Uterus (tissue), 4 donors: ENCODE measurements around the gene ZNF433. TPM values are rescaled to one million over a fixed set of nuclear protein-coding genes. Genes with fewer than 3 reads are reported as not detected.

Experiments used
- DNase-seq, 2 donors: peaks; one replicate each; pipeline ENCODE4 v3.0.0-alpha.2; 2019 to 2020
- H3K27ac ChIP-seq, 2 donors: fragments of 200-600 bp; sonication (generic); 1 replicate in 1 of 2; 2 replicates in 1 of 2; pipeline ENCODE4 v1.5.1; 2016 to 2018
- H3K27me3 ChIP-seq, 2 donors: fragments of 200-600 bp; sonication (generic); one replicate each; pipeline ENCODE4 v1.5.1; 2018 to 2019; ENCODE audit warnings: control low read depth in 1 of 2
- H3K36me3 ChIP-seq, 2 donors: fragments of 200-600 bp; sonication (generic); one replicate each; pipeline ENCODE4 v1.5.1; 2019; ENCODE audit warnings: control low read depth in 1 of 2
- H3K4me1 ChIP-seq, 2 donors: fragments of 200-600 bp; sonication (generic); one replicate each; pipeline ENCODE4 v1.5.1; 2018 to 2019; ENCODE audit warnings: control low read depth in 1 of 2
- H3K4me3 ChIP-seq, 2 donors: fragments of 200-600 bp; sonication (generic); 1 replicate in 1 of 2; 2 replicates in 1 of 2; pipeline ENCODE4 v1.5.1; 2018 to 2019; ENCODE audit warnings: mild to moderate bottlenecking in 1 of 2
- H3K9me3 ChIP-seq, 2 donors: fragments of 200-600 bp; sonication (generic); one replicate each; pipeline ENCODE4 v1.5.1; 2019; ENCODE audit warnings: control low read depth in 1 of 2
- POLR2A ChIP-seq, 2 donors: fragments of 450-650 bp; IDR thresholded peaks; one replicate each; pipeline ENCODE4 v1.6.1; 2016; ENCODE audit warnings: antibody characterized with exemption in 2 of 2, mild to moderate bottlenecking in 1 of 2, moderate library complexity in 1 of 2
- intact Hi-C: fragments of 100-400 bp; cut with DNase I; formaldehyde crosslinking; loops from one replicate; pipeline ENCODE4 v1.15.1; 2023; ENCODE audit warnings: low total_unique reads
- total RNA-seq, 4 donors: library from RNA; depleted of rRNA in 3 of 4; stranded (reverse); fragments of >200 nt in 3 of 4; gene quantifications; one replicate each; pipeline versions ENCODE4 v1.1.0 to v1.2.4, GENCODE V29; 2014 to 2023
- TF ChIP-seq, protein P1 (sequence below), 4 experiments: fragments of 200-600 bp in 2 of 4; fragments of 450-650 bp in 2 of 4; sonication (generic) in 2 of 4; IDR thresholded peaks; one replicate each; pipeline ENCODE4 v1.5.1; 2016 to 2019; ENCODE audit warnings: antibody characterized with exemption in 4 of 4, mild to moderate bottlenecking in 2 of 4, moderate library complexity in 1 of 4
- donor health status: DM: yes; HTN: yes; CAD: no.

The ZNF433 gene
- total RNA-seq, 4 donors from 2014 or later, result 1.5 to 13.5 (median 7.5) TPM

DNA sequence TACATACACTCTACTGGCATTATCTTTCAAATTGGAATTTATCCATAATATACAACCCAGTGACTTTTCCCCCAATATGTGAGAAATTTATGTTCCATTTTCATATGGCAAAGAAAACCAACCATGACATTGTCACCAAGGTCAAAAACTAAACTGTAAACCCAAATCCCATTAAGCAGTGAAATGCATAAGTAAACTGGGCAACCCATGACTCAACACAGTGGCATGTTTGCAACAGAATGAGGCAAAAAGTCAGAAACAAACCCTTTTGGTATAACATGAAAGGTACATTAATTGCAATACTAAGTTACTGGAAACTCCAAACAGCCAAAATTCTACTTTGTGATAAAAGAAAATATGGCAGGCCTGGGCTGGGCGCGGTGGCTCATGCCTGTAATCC lies 12.4 kb upstream of the ZNF433 start:
- intact Hi-C loops, result no loop called here
- no peak overlapping the region for H3K27ac ChIP-seq

DNA sequence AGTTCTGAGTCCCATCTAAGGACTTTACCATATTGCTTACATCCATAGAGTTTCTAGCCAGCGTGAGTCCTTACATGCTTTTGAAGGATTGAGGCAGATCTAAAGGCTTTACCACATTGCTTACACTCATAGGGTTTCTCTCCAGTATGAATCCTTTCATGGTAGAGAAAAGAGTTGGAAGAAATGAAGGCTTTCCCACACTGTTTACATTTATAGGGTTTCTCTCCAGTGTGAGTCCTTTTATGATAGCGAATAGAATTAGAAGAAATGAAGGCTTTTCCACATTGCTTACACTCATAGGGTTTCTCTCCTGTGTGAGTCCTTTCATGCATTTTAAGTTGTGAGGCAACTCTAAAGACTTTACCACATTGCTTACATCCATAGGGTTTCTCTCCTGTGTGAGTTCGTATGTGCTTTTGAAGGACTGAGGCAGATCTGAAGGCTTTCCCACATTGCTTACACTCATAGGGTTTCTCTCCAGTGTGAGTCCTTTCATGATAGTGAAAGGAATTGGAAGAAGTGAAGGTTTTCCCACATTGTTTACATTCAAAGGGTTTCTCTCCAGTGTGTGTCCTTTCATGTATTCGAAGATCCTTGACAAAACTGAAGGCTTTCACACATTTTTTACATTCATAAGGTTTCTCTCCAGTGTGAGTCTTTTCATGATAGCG lies 8.4 kb upstream of the ZNF433 start:
- intact Hi-C loops, result no loop called here
- Histone ChIP-seq H3K4me3 (no peak overlapping the region), H3K36me3 (no peaks in the 10 kb centered on the region), H3K27me3 (no peaks in the 10 kb centered on the region), H3K27ac (no peak overlapping the region), H3K4me1 (no peaks in the 10 kb centered on the region), H3K9me3 (peaks cover 0 to 9% of the 10 kb centered on the region in 2 donors)
- DNase-seq, result no peak
- no peak for TF ChIP-seq POLR2A (IDR thresholded peaks at IDR 0.05)
- TF ChIP-seq, protein P1, sequence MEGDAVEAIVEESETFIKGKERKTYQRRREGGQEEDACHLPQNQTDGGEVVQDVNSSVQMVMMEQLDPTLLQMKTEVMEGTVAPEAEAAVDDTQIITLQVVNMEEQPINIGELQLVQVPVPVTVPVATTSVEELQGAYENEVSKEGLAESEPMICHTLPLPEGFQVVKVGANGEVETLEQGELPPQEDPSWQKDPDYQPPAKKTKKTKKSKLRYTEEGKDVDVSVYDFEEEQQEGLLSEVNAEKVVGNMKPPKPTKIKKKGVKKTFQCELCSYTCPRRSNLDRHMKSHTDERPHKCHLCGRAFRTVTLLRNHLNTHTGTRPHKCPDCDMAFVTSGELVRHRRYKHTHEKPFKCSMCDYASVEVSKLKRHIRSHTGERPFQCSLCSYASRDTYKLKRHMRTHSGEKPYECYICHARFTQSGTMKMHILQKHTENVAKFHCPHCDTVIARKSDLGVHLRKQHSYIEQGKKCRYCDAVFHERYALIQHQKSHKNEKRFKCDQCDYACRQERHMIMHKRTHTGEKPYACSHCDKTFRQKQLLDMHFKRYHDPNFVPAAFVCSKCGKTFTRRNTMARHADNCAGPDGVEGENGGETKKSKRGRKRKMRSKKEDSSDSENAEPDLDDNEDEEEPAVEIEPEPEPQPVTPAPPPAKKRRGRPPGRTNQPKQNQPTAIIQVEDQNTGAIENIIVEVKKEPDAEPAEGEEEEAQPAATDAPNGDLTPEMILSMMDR (IDR thresholded peaks at IDR 0.05), result no peak

More for the DNA sequence above, 12.4 kb upstream of the ZNF433 start:
- Histone ChIP-seq H3K9me3 (peaks cover 0 to 9% of the 10 kb centered on the region in 2 donors), H3K27me3 (no peaks in the 10 kb centered on the region), H3K4me3 (no peak overlapping the region), H3K36me3 (no peaks in the 10 kb centered on the region), H3K4me1 (no peaks in the 10 kb centered on the region)
- no peak for TF ChIP-seq POLR2A (IDR thresholded peaks at IDR 0.05)
- TF ChIP-seq, protein P1 (IDR thresholded peaks at IDR 0.05), result no peak
- DNase-seq, result no peak

DNA sequence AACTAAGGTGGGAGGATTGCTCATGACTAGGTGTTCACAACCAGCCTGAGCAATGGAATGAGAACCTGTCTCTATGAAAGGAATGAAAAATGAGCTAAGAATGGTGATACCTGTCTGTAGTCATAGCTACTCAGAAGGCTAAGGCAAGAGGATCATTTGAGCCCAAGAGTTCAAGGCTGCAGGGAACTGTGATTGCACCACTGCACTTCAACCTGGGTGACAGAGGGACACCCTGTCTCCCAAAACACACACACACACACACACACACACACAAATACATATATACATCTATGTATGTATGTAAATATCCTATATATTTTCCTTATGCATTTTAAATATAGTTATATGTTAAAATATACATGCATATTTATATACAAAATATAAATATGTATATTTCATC lies 7.4 kb upstream of the ZNF433 start:
- DNase-seq, result no peak
- H3K4me1 ChIP-seq, result no peaks in the 10 kb centered on the region
- no peaks in the 10 kb centered on the region for H3K27me3 ChIP-seq
- intact Hi-C loops, result no loop called here
- no peak overlapping the region for H3K4me3 ChIP-seq
- no peaks in the 10 kb centered on the region for H3K36me3 ChIP-seq
- peaks cover 0 to 9% of the 10 kb centered on the region in 2 donors for H3K9me3 ChIP-seq
- TF ChIP-seq, protein P1 (IDR thresholded peaks at IDR 0.05), result no peak
- TF ChIP-seq POLR2A (IDR thresholded peaks at IDR 0.05), result no peak
- no peak overlapping the region for H3K27ac ChIP-seq

DNA sequence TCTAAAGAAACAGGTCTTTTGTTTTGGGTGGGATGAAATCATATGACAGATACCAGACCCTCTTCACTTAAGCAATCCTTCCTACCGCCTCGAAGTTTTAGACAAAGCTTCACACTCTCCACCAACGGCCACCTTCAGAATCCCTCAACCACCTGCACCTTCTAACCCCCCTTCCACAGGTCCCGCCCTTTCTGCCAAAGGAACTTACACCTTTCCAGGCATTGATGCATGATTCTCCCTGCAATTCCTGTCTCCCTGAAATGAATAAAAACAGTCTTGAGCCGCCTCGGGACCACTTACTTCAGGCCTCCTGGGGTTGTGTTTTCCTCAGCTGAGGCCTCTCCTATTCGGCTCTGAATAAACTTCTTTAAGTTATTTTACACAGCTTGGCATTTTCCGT lies 859 bp downstream of the ZNF433 start:
- intact Hi-C loops, result no loop called here

DNA sequence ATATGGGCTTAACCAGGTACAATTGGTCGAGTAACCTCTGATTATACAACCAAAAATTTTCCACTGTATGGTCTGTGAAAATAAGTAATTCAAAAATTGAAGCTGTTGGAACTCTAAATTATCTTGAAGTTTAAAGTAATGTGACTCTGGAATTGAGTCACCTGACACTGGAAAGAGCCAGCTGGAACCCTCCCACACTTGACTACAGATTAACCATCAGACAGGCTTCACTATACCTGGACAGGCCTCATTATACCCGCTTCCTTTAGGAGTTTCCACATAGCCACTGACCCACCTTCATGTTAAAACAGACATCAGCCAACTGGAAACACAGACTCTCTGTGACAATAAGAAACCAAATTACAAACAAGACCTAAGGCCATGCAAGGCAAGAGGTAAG lies 1.3 kb downstream of the ZNF433 start:
- no peaks in the 10 kb centered on the region for H3K9me3 ChIP-seq
- H3K4me3 ChIP-seq, result peak overlapping the region in 1 of 2 donors; percentile 55
- no peak for DNase-seq
- H3K4me1 ChIP-seq, result no peaks in the 10 kb centered on the region
- intact Hi-C loops, result no loop called here
- H3K27me3 ChIP-seq, result no peaks in the 10 kb centered on the region
- TF ChIP-seq, protein P1 (IDR thresholded peaks at IDR 0.05), result no peak
- TF ChIP-seq POLR2A (IDR thresholded peaks at IDR 0.05), result no peak
- peak overlapping the region in 1 of 2 donors; percentile 72 for H3K27ac ChIP-seq
- H3K36me3 ChIP-seq, result no peaks in the 10 kb centered on the region

More for the DNA sequence above, 859 bp downstream of the ZNF433 start:
- H3K9me3 ChIP-seq, result no peaks in the 10 kb centered on the region
- no peaks in the 10 kb centered on the region for H3K27me3 ChIP-seq
- peak overlapping the region; percentile 72 to 78 for H3K27ac ChIP-seq
- peak overlapping the region; percentile 55 to 79 for H3K4me3 ChIP-seq
- H3K36me3 ChIP-seq, result no peaks in the 10 kb centered on the region
- DNase-seq, result no peak
- no peak for TF ChIP-seq POLR2A (IDR thresholded peaks at IDR 0.05)
- TF ChIP-seq, protein P1 (IDR thresholded peaks at IDR 0.05), result no peak
- no peaks in the 10 kb centered on the region for H3K4me1 ChIP-seq
